A673 (cell line): ENCODE measurements around the gene PTRH1. TPM values are rescaled to one million over a fixed set of nuclear protein-coding genes. Genes with fewer than 3 reads are reported as not detected.

Experiments
- BruUV-seq: library from RNA; stranded (reverse); fragments of 400-500 nt; replicated peaks from 2 replicates; lab custom pipeline; 2021; lab: Mats Ljungman, UMichigan
- CTCF ChIA-PET: fragments of 300-600 bp; sonication (Branson Sonifier 250); formaldehyde crosslinking; loops from one replicate; lab custom pipeline; 2022; ENCODE audit warnings: antibody characterized with exemption; lab: Charles Lee
- POLR2A ChIA-PET: fragments of 300-600 bp; sonication (Branson Sonifier 250); formaldehyde crosslinking; loops from one replicate; lab custom pipeline; 2022; ENCODE audit warnings: antibody characterized with exemption; ENCODE audit not compliant: low non-redundant PET; lab: Charles Lee
- DNase-seq: peaks from one replicate; pipeline ENCODE4 v3.0.0-alpha.2; 2015; ENCODE audit warnings: low spot score
- H3K27ac ChIP-seq: fragments of 200-600 bp; sonication (generic); 2 replicates; pipeline ENCODE4 v1.5.1; 2016; ENCODE audit warnings: mixed run types, low read depth, mild to moderate bottlenecking, mixed read lengths, antibody characterized with exemption, low read length; ENCODE audit not compliant: poor library complexity, severe bottlenecking
- H3K27me3 ChIP-seq: fragments of 200-600 bp; sonication (generic); replicated peaks from 2 replicates; pipeline ENCODE4 v1.6.1; 2017; ENCODE audit warnings: mixed run types, low read depth, mild to moderate bottlenecking, mixed read lengths, antibody characterized with exemption, low read length; ENCODE audit not compliant: insufficient read depth, poor library complexity
- H3K36me3 ChIP-seq: fragments of 200-600 bp; sonication (generic); 2 replicates; pipeline ENCODE4 v1.6.1; 2016; ENCODE audit warnings: mixed run types, mild to moderate bottlenecking, mixed read lengths, antibody characterized with exemption, low read length; ENCODE audit not compliant: insufficient read depth, poor library complexity, severe bottlenecking
- H3K4me1 ChIP-seq: fragments of 200-600 bp; sonication (generic); 2 replicates; pipeline ENCODE4 v1.6.1; 2017; ENCODE audit warnings: mixed run types, mild to moderate bottlenecking, mixed read lengths, antibody characterized with exemption, low read length; ENCODE audit not compliant: insufficient read depth, poor library complexity, severe bottlenecking
- H3K4me3 ChIP-seq: fragments of 200-600 bp; sonication (generic); 2 replicates; pipeline ENCODE4 v1.5.1; 2016; ENCODE audit warnings: low read depth, mixed run types, mild to moderate bottlenecking, mixed read lengths, low read length; ENCODE audit not compliant: poor library complexity, severe bottlenecking
- H3K9me3 ChIP-seq: fragments of 200-600 bp; sonication (generic); 2 replicates; pipeline ENCODE4 v1.6.1; 2016; ENCODE audit warnings: mixed run types, low read depth, mild to moderate bottlenecking, mixed read lengths, antibody characterized with exemption, low read length; ENCODE audit not compliant: poor library complexity, severe bottlenecking
- EZH2 ChIP-seq: fragments of 200-600 bp; sonication (generic); IDR thresholded peaks from 2 replicates; pipeline ENCODE4 v1.6.1; 2017; ENCODE audit warnings: borderline replicate concordance, low read depth, mild to moderate bottlenecking, mixed read lengths, antibody characterized with exemption, low read length; ENCODE audit not compliant: poor library complexity, severe bottlenecking
- intact Hi-C: fragments of 100-400 bp; cut with micrococcal nuclease; formaldehyde crosslinking; loops from one replicate; pipeline ENCODE4 v1.10.0; 2022; ENCODE audit not compliant: unreplicated experiment
- total RNA-seq: library from RNA; stranded (reverse); gene quantifications from 2 replicates; pipeline ENCODE4 v1.2.3, GENCODE V29; 2021
- TF ChIP-seq, protein P1 (sequence below): fragments of 300-800, 200-600 bp; sonication (generic); conservative IDR thresholded peaks from 2 replicates; pipeline ENCODE4 v1.5.1; 2017; ENCODE audit warnings: low read depth, mild to moderate bottlenecking, antibody characterized with exemption, low read length, moderate library complexity, mixed read lengths

Gene PTRH1
- total RNA-seq, 1 experiment from 2014 or later = 9.3 TPM

DNA sequence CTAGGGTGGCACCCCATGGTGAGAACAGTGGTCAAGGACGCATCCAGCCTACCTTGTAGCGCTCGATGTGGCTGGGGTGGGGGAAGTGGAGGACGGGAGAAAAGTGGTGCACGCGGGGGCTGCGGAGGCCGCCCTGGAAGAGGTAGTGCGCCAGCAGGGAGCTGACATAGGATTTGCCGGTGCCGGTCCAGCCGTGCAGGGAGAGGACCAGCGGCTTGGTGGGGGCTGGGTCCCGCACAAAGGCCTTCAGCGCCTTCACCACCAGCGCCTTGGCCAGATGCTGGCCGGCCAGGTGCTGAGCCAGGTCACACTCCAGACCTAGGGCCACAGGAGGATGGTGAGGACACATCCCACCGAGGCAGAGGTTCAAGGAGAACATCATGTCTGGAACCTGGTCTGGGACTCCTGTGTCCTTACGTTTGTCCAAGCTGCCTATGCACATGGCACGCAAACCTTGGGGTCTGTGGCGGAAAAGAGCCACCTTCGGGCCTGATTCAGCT lies 18.8 kb upstream of the PTRH1 start:
- Histone ChIP-seq H3K27ac (peak overlapping the region; percentile 83), H3K4me1 (peaks cover 10% of the 10 kb centered on the region), H3K27me3 (no peaks in the 10 kb centered on the region), H3K9me3 (no peaks in the 10 kb centered on the region), H3K4me3 (peak overlapping the region; percentile 69), H3K36me3 (no peaks in the 10 kb centered on the region)
- ChIA-PET CTCF (interaction anchor here (0.6 to 1.9 kb wide), 16 partner anchors 9 to 230 kb away, joined by 3 to 17 read pairs (median 5); partner anchors contain the start of genes PTRH1 and TTC16), POLR2A (no interaction called here)
- DNase-seq = no peak
- intact Hi-C loops = loop anchor here (1.0 to 2.0 kb wide), 4 partner anchors 137 to 230 kb away; no protein-coding TSS in a partner anchor
- no TSS peak for BruUV-seq
- TF ChIP-seq, protein P1, sequence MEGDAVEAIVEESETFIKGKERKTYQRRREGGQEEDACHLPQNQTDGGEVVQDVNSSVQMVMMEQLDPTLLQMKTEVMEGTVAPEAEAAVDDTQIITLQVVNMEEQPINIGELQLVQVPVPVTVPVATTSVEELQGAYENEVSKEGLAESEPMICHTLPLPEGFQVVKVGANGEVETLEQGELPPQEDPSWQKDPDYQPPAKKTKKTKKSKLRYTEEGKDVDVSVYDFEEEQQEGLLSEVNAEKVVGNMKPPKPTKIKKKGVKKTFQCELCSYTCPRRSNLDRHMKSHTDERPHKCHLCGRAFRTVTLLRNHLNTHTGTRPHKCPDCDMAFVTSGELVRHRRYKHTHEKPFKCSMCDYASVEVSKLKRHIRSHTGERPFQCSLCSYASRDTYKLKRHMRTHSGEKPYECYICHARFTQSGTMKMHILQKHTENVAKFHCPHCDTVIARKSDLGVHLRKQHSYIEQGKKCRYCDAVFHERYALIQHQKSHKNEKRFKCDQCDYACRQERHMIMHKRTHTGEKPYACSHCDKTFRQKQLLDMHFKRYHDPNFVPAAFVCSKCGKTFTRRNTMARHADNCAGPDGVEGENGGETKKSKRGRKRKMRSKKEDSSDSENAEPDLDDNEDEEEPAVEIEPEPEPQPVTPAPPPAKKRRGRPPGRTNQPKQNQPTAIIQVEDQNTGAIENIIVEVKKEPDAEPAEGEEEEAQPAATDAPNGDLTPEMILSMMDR = no peak
- TF ChIP-seq EZH2 = no peak

DNA sequence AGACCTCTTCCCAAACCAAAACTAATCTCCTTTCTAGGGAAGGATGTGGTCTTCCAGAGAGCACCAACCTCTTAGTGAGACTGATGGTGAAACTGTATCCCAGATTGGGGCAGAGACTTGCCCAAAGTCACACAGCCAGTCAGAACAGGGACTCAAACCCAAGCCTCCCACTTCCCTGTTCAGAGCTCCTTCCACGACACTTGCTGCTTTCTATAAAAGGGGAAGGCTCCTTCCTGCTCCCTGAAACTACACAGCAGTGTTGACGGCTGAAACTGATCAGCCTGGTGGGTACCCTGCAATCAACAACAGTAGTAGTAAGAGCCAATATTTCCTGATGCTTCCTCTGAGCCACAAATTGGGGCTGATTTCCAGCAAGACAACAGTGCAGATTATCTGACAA lies 18.2 kb upstream of the PTRH1 start:
- intact Hi-C loops = loop anchor here (1.0 to 2.0 kb wide), 4 partner anchors 137 to 229 kb away; no protein-coding TSS in a partner anchor
- Histone ChIP-seq H3K27me3 (no peaks in the 10 kb centered on the region), H3K4me3 (no peak overlapping the region), H3K9me3 (no peaks in the 10 kb centered on the region), H3K36me3 (no peaks in the 10 kb centered on the region), H3K27ac (no peak overlapping the region), H3K4me1 (peaks cover 10% of the 10 kb centered on the region)
- CTCF ChIA-PET = interaction anchor here (1.4 to 1.9 kb wide), 2 partner anchors 100 to 136 kb away, joined by 5 to 7 read pairs; no protein-coding TSS in a partner anchor
- BruUV-seq = no TSS peak
- POLR2A ChIA-PET = no interaction called here
- TF ChIP-seq, protein P1 = no peak
- TF ChIP-seq EZH2 = no peak
- no peak for DNase-seq

DNA sequence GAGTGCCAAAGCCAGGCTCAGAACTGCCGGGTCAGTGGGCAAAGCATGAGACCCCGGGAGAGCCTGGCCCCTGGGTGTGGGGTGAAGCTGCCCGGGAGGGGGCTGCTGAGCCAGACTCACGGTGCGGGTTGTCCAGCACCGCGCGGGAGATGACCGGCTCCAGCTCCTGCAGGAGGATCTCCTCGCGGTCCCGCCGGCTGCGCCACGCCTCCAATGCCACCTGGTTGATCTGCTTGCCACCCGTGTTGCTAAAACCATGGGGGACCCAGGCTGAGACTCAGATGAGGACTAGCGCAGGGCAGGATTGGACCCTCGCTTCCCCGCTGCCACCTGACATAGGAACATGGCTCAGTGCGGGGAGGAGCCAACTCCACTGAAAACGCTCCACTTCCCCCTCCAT lies 17.0 kb upstream of the PTRH1 start:
- no peaks in the 10 kb centered on the region for H3K9me3 ChIP-seq
- no peak overlapping the region for H3K4me3 ChIP-seq
- no peak for DNase-seq
- H3K4me1 ChIP-seq = peaks cover 10% of the 10 kb centered on the region
- BruUV-seq = no TSS peak
- POLR2A ChIA-PET = no interaction called here
- intact Hi-C loops = no loop called here
- no peak for TF ChIP-seq EZH2
- TF ChIP-seq, protein P1 = no peak
- no peaks in the 10 kb centered on the region for H3K27me3 ChIP-seq
- no peaks in the 10 kb centered on the region for H3K36me3 ChIP-seq
- no peak overlapping the region for H3K27ac ChIP-seq
- CTCF ChIA-PET = no interaction called here
